Measurements from ENCODE around the gene TMX2. TPM values are rescaled to one million over a fixed set of nuclear protein-coding genes. Genes with fewer than 3 reads are reported as not detected.

TMX2 gene
- total and polyA plus RNA-seq, 10 of the 15 experiments (the other 5 are each of a cell fraction or from before 2014, with no cell fraction given) = 64.3 to 134 (median 91.6) TPM

GRCh38 chr11:57781529-57781943 is 69.1 kb downstream of the TMX2 start:
- WGBS (ENCODE audit: insufficient coverage, insufficient replicate concordance, low lambda C conversion rate, missing lambda C conversion rate) = 95% methylated on average over 3 of the region's 3 CpGs
- no peak overlapping the region for H3K4me2 ChIP-seq (ENCODE audit: control insufficient read depth, insufficient read depth)
- ATAC-seq (no peak), DNase-seq (ENCODE audit: low read depth, low spot score) (no peak), FAIRE-seq (no peak)
- ChIA-PET RAD21 (ENCODE audit: unreplicated experiment) (interaction anchor here (7.8 kb wide), 1 partner anchor 17 kb away, joined by 41 read pairs; no protein-coding TSS in a partner anchor), POLR2A (interaction anchor here (3.4 to 10.7 kb wide), 2 partner anchors 7 to 17 kb away, joined by 12 to 110 read pairs; partner anchors contain the start of gene CTNND1), CTCF (interaction anchor here (0.6 to 10.8 kb wide), 3 partner anchors 11 to 19 kb away, joined by 3 to 69 read pairs (median 38); partner anchors contain the start of gene CTNND1), SMC1A (ENCODE audit: uncharacterized antibody, unreplicated experiment) (interaction anchor here (1.0 to 11.7 kb wide), 4 partner anchors 10 to 29 kb away, joined by 3 to 117 read pairs (median 6); partner anchors contain the start of gene CTNND1)
- H4K20me1 ChIP-seq (ENCODE audit: control insufficient read depth, insufficient read depth) = no peaks in the 10 kb centered on the region
- in situ Hi-C loops (cut with MboI) = no loop called here
- H3K4me1 ChIP-seq (ENCODE audit: control insufficient read depth, insufficient read depth, low read length) = peaks cover 30% of the 10 kb centered on the region
- peaks cover 83% of the 10 kb centered on the region for H3K79me2 ChIP-seq (ENCODE audit: control insufficient read depth, insufficient read depth, low read length)
- peaks cover 0 to 4% of the 10 kb centered on the region in 2 experiments; a peak in 1 of 4 replicates for H3K36me3 ChIP-seq (ENCODE audit: control insufficient read depth in 2 of 2, insufficient read depth in 2 of 2, low read length in 1 of 2)
- no peaks in the 10 kb centered on the region for H3K9me3 ChIP-seq (replicated peaks; ENCODE audit: control insufficient read depth, insufficient read depth, low read length)
- H3K9ac ChIP-seq (ENCODE audit: control insufficient read depth, insufficient read depth, low read length) = no peak overlapping the region
- H2AFZ ChIP-seq (ENCODE audit: control insufficient read depth, low read depth, low read length) = no peak overlapping the region
- H3K27ac ChIP-seq (ENCODE audit: control insufficient read depth, insufficient read depth) = no peak overlapping the region
- TF ChIP-seq POLR2AphosphoS2 (IDR thresholded peaks at IDR 0.05; ENCODE audit: low read depth, low read length) = no peak
- no peak for TF ChIP-seq SMAD5 (IDR thresholded peaks at IDR 0.05; ENCODE audit: low read depth)
- TF ChIP-seq HDGF (IDR thresholded peaks at IDR 0.05) = no peak
- no peak for TF ChIP-seq EZH2 (IDR thresholded peaks at IDR 0.05; ENCODE audit: borderline replicate concordance, control insufficient read depth, low read depth, low read length)
- TF ChIP-seq HCFC1 (IDR thresholded peaks at IDR 0.05; ENCODE audit: low read length) = no peak
- no peak for TF ChIP-seq EP300 (IDR thresholded peaks at IDR 0.05; ENCODE audit: borderline replicate concordance in 1 of 2, control insufficient read depth in 1 of 2, low read depth in 2 of 2, low read length in 2 of 2)
- TF ChIP-seq ZNF592 (IDR thresholded peaks at IDR 0.05) = no peak
- no peak for TF ChIP-seq ZZZ3 (IDR thresholded peaks at IDR 0.05; ENCODE audit: control insufficient read depth, insufficient read length, low read depth)
- no peak for TF ChIP-seq CBX3 (IDR thresholded peaks at IDR 0.05; ENCODE audit: borderline replicate concordance, low read depth)
- no peak for TF ChIP-seq SPI1 (IDR thresholded peaks at IDR 0.05; ENCODE audit: borderline replicate concordance, insufficient read depth, low read depth, low read length)
- TF ChIP-seq WRNIP1 (IDR thresholded peaks at IDR 0.05; ENCODE audit: borderline replicate concordance, low read depth, low read length) = no peak
- no peak for TF ChIP-seq HDAC6 (IDR thresholded peaks at IDR 0.05; ENCODE audit: unreplicated experiment)
- no peak for TF ChIP-seq YY1 (IDR thresholded peaks at IDR 0.05; ENCODE audit: low read depth, low read length)
- no peak for TF ChIP-seq ATF7 (IDR thresholded peaks at IDR 0.05; ENCODE audit: low read depth)
- intact Hi-C loops (cut with micrococcal nuclease; ENCODE audit: unreplicated experiment) = loop anchor here (10.0 kb wide), 1 partner anchor 217 kb away; the partner anchor contains the start of gene UBE2L6
- H3K27me3 ChIP-seq (replicated peaks in 1 of 2; ENCODE audit: control insufficient read depth in 2 of 2, insufficient read depth in 2 of 2, low read length in 1 of 2) = no peaks in the 10 kb centered on the region
- BruUV-seq (replicated peaks) = no TSS peak
- H3K4me3 ChIP-seq = no peak overlapping the region
